GM23338 (cell line): ENCODE data around the gene DIP2B.

Experiments
- CTCF ChIP-seq, 2 experiments: fragments of 200-600 bp in 1 of 2; sonication (generic) in 1 of 2; conservative IDR thresholded peaks; 2 replicates each; pipeline versions ENCODE4 v1.5.1 to v1.6.1; 2016 to 2017; ENCODE audit warnings: antibody characterized with exemption in 2 of 2, low read depth in 2 of 2, mild to moderate bottlenecking in 2 of 2, moderate library complexity in 1 of 2
- ETS1 ChIP-seq: IDR thresholded peaks from 2 replicates; pipeline ENCODE4 v1.6.1; 2016; ENCODE audit warnings: antibody characterized with exemption
- EZH2 ChIP-seq: fragments of 200-600 bp; sonication (generic); IDR thresholded peaks from one replicate; pipeline ENCODE4 v1.8.0; 2017; ENCODE audit warnings: antibody characterized with exemption, mild to moderate bottlenecking, low read depth; ENCODE audit not compliant: unreplicated experiment
- EZH2phosphoT487 ChIP-seq: fragments of 200-600 bp; sonication (generic); IDR thresholded peaks from one replicate; pipeline ENCODE4 v1.8.1; 2018; ENCODE audit warnings: antibody characterized with exemption; ENCODE audit not compliant: unreplicated experiment
- JUNB ChIP-seq: IDR thresholded peaks from one replicate; pipeline ENCODE4 v1.6.1; 2016; ENCODE audit warnings: antibody characterized with exemption; ENCODE audit not compliant: unreplicated experiment
- POLR2AphosphoS5 ChIP-seq: IDR thresholded peaks from 2 replicates; pipeline ENCODE4 v1.6.1; 2016; ENCODE audit warnings: antibody characterized with exemption, low read depth
- REST ChIP-seq: IDR thresholded peaks from one replicate; pipeline ENCODE4 v1.6.1; 2018; ENCODE audit warnings: antibody characterized with exemption; ENCODE audit not compliant: unreplicated experiment

GRCh38 chr12:50676756-50677155 lies 172.0 kb downstream of the DIP2B start:
- TF ChIP-seq CTCF (conservative IDR thresholded peaks at IDR 0.05; ENCODE audit: low read depth in 2 of 2) (no peak), ETS1 (no peak), EZH2phosphoT487 (no peak), POLR2AphosphoS5 (no peak), JUNB (no peak), REST (no peak), EZH2 (no peak)
